OCI-LY7 (cell line): ENCODE results near the gene IFFO2.

Experiments used
- CTCF ChIP-seq: fragments of 200-600 bp; sonication (generic); conservative IDR thresholded peaks from 2 replicates; pipeline ENCODE4 v1.5.1; 2014; ENCODE audit warnings: mild to moderate bottlenecking, antibody characterized with exemption, low read length, moderate library complexity, mixed read lengths
- EZH2phosphoT487 ChIP-seq: fragments of 200-600 bp; sonication (generic); IDR thresholded peaks from 2 replicates; pipeline ENCODE4 v1.6.1; 2018; ENCODE audit warnings: low read depth, borderline replicate concordance, mild to moderate bottlenecking, mixed run types, antibody characterized with exemption, low read length, moderate library complexity, mixed read lengths

- TF ChIP-seq CTCF (no peak), EZH2phosphoT487 (no peak)
Measured at GRCh38 chr1:18951818-18952391, 4.6 kb downstream of the IFFO2 start.
